Right lobe of liver (tissue), 6 donors: ENCODE data around the gene APOBEC3H. TPM values are rescaled to one million over a fixed set of nuclear protein-coding genes. Genes with fewer than 3 reads are reported as not detected.

Experiments used
- ATAC-seq, 4 donors: fragments of 200-7000 bp; cut with Tn5 transposase; one replicate each; pipeline ENCODE4 v1.9.1; 2020; ENCODE audit warnings: mild to moderate bottlenecking in 4 of 4, moderate library complexity in 4 of 4
- DNase-seq, 3 donors: peaks; one replicate each; pipeline ENCODE4 v3.0.0-alpha.2; 2020
- H3K27ac ChIP-seq, 3 donors: fragments of 200-600 bp; one replicate each; pipeline ENCODE4 v1.8.0; 2022
- H3K27me3 ChIP-seq, 2 donors: fragments of 200-600 bp; one replicate each; pipeline ENCODE4 v1.8.0; 2022
- H3K36me3 ChIP-seq, 4 donors: fragments of 200-600 bp; sonication (generic) in 1 of 4; one replicate each; pipeline versions ENCODE4 v1.5.1 to v1.8.0; 2017 to 2022; ENCODE audit warnings: control low read depth in 1 of 4
- H3K4me1 ChIP-seq, 4 donors: fragments of 200-600 bp; sonication (generic) in 1 of 4; one replicate each; pipeline versions ENCODE4 v1.5.1 to v1.8.0; 2017 to 2022; ENCODE audit warnings: control low read depth in 1 of 4
- H3K4me3 ChIP-seq, 3 donors: fragments of 200-600 bp; one replicate each; pipeline ENCODE4 v1.8.0; 2022
- H3K9me3 ChIP-seq, 4 donors: fragments of 200-600 bp; sonication (generic) in 1 of 4; one replicate each; pipeline versions ENCODE4 v1.5.1 to v1.8.0; 2017 to 2022; ENCODE audit warnings: control low read depth in 1 of 4
- POLR2A ChIP-seq: fragments of 450-650 bp; IDR thresholded peaks from one replicate; pipeline ENCODE4 v1.6.1; 2017; ENCODE audit warnings: antibody characterized with exemption, mild to moderate bottlenecking
- WGBS: methylation state at CpG from one replicate; pipeline ENCODE4 v1.1.6; 2018; ENCODE audit warnings: low coverage, low lambda C conversion rate; ENCODE audit not compliant: insufficient coverage; ENCODE audit errors: missing lambda C conversion rate; 5-methylcytosine and 5-hydroxymethylcytosine counted together
- intact Hi-C, 2 donors: fragments of 100-400 bp; cut with DNase I; formaldehyde crosslinking; loops; one replicate each; pipeline versions ENCODE4 v1.11.2 to v1.14.1; 2022
- total RNA-seq, 6 experiments: library from RNA; depleted of rRNA in 2 of 6; stranded (reverse); fragments of >200 nt in 2 of 6; fragmentation: NEBNext Ultra II Directional in 3 of 6; extraction: Animal tissue kit (Norgen Biotek cat#: 25700) in 3 of 6; gene quantifications; one replicate each; pipeline versions ENCODE4 v1.1.0 to v1.2.4, GENCODE V29; 2016 to 2023
- TF ChIP-seq, protein P1 (sequence below), 4 donors: fragments of 200-600 bp in 3 of 4; fragments of 450-650 bp in 1 of 4; IDR thresholded peaks; one replicate each; pipeline versions ENCODE4 v1.5.1 to v1.8.0; 2016 to 2022; ENCODE audit warnings: antibody characterized with exemption in 4 of 4, mild to moderate bottlenecking in 2 of 4
- donor health status: DM: no; HTN: yes; CAD: no.
- donor health status: DM: no; HTN: no; CAD: no.
- donor health status: DM: no; HTN: no; CAD: no.
- donor health status: DM: no; HTN: yes; CAD: no.
- donor health status: DM: no; HTN: yes; CAD: no.

APOBEC3H gene
- total RNA-seq, 6 experiments from 2014 or later: 0.31 TPM; not detected in 5

DNA sequence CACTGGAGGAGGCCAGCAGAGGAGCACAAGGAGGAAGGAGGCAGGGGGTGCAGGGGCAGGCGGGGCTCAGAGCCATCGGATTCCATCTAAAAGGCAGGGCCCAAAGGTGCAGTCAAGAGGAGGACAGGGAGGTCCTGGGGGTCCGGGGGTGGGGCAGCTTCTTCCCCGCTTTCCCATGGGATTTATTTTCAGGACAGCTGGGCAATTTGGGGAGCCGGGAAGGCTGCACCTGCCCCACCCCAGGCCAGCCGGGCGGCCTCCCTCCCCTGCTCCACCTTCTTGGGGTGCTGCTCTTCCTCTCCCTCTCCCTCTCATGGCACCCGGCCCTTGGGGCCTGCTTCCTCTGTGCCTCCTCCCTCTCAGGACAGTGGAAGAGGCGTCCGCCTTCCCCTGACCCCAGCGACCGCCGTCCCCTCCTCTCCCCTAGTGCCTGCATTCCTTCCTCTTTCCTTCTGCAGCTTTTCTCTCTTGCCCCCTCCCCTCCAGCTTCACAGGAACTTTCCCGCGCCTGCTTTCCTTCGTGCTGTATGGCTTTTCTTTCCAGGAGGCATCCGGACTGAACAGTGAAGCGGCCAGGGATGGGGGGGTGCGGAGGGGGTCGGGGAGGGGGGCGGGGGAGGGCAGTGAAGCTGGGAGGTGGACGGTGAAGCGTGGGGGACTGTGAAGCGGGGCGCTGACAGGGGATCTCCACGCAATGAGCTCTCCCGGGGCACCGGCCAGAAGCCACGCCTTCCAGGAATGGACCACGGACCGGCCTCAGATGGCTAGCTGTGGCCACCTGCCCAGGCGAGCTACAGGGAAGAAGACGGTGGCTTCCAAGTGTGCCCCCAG, 26.9 kb downstream of the APOBEC3H start:
- Histone ChIP-seq H3K27me3 (no peaks in the 10 kb centered on the region), H3K4me3 (no peak overlapping the region), H3K36me3 (no peaks in the 10 kb centered on the region), H3K4me1 (no peaks in the 10 kb centered on the region), H3K27ac (no peak overlapping the region), H3K9me3 (no peaks in the 10 kb centered on the region)
- WGBS: 27% methylated on average over 18 of the region's 33 CpGs
- no peak for TF ChIP-seq POLR2A
- TF ChIP-seq, protein P1, sequence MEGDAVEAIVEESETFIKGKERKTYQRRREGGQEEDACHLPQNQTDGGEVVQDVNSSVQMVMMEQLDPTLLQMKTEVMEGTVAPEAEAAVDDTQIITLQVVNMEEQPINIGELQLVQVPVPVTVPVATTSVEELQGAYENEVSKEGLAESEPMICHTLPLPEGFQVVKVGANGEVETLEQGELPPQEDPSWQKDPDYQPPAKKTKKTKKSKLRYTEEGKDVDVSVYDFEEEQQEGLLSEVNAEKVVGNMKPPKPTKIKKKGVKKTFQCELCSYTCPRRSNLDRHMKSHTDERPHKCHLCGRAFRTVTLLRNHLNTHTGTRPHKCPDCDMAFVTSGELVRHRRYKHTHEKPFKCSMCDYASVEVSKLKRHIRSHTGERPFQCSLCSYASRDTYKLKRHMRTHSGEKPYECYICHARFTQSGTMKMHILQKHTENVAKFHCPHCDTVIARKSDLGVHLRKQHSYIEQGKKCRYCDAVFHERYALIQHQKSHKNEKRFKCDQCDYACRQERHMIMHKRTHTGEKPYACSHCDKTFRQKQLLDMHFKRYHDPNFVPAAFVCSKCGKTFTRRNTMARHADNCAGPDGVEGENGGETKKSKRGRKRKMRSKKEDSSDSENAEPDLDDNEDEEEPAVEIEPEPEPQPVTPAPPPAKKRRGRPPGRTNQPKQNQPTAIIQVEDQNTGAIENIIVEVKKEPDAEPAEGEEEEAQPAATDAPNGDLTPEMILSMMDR (IDR thresholded peaks at IDR 0.05): no peak
- peak; percentile 26 to 45 (median 37) for ATAC-seq
- intact Hi-C loops: loop anchor here (5.0 to 10.0 kb wide), 2 partner anchors 117 to 259 kb away; no protein-coding TSS in a partner anchor
- peak in 1 of 3 donors; percentile 51 for DNase-seq

DNA sequence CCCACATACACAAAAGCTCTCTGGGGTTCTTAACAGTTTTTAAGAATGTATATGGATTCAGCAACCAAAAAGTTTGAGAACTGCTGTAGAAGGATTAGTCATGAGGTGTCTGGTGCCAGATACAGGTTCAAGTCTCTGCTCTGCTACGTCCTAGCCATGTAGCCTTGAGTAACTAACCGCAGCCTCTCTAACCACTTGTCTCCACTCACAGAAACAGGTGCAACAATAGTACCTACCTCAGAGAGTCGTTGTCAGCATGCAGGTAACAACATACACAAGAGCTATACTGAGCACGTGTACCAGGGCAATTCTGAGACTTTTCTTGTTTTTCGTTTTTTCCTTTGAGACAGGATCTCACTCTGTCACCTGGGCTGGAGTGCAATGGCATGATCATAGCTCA, 28.6 kb downstream of the APOBEC3H start:
- Histone ChIP-seq H3K4me1 (no peaks in the 10 kb centered on the region), H3K36me3 (no peaks in the 10 kb centered on the region), H3K27ac (no peak overlapping the region), H3K27me3 (no peaks in the 10 kb centered on the region), H3K9me3 (no peaks in the 10 kb centered on the region), H3K4me3 (no peak overlapping the region)
- DNase-seq: no peak
- intact Hi-C loops: loop anchor here in 1 of 2 donors (10.0 kb wide), 1 partner anchor 261 kb away; no protein-coding TSS in a partner anchor
- no peak for TF ChIP-seq POLR2A
- TF ChIP-seq, protein P1 (IDR thresholded peaks at IDR 0.05): no peak
- no peak for ATAC-seq
- 72% methylated on average over 3 of the region's 5 CpGs for WGBS

DNA sequence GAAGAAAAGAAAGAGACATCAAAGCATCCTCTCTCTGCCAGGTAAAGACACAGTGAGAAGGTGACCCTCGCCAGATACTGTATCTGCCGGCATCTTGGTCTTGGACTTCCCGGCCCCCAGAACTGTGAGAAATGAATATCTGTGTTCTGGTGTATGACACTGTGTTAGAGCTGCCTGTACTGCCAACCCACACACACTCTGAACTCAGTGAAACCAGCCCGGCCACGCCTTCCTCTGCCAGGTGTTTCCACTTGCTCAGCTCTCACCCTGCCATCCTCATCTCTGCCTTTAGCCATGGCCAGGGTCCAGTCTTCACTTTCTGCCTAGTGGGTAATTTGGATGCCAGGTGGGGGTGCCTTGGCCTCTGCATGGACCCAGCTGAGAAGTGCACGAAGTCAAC, 31.5 kb downstream of the APOBEC3H start:
- Histone ChIP-seq H3K36me3 (no peaks in the 10 kb centered on the region), H3K4me3 (no peak overlapping the region), H3K27me3 (no peaks in the 10 kb centered on the region), H3K9me3 (no peaks in the 10 kb centered on the region), H3K4me1 (no peaks in the 10 kb centered on the region), H3K27ac (no peak overlapping the region)
- no peak for ATAC-seq
- WGBS: 100% methylated on average over 1 of the region's 6 CpGs
- TF ChIP-seq, protein P1 (IDR thresholded peaks at IDR 0.05): no peak
- TF ChIP-seq POLR2A: no peak
- intact Hi-C loops: loop anchor here in 1 of 2 donors (10.0 kb wide), 1 partner anchor 264 kb away; no protein-coding TSS in a partner anchor
- peak in 1 of 3 donors; percentile 27 for DNase-seq

DNA sequence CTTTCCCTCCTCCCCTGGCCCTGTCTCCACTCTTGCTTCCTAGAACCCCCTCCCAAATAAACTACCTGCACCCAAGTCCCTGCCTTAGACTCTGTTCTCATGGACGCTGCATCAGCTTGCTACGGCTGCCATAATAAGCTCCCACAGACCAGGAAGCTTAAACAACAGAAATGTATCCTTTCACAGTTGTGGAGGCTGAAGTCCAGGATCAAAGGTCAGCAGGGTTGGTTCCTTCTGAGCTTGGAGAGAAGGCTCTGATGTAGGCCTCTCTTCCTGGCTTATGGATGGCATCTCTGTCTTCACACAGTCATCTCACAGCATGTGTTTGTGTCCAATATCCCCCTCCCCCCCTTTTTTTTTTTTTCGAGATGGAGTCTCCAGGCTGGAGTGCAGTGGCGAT, 32.0 kb downstream of the APOBEC3H start:
- TF ChIP-seq, protein P1 (IDR thresholded peaks at IDR 0.05): no peak
- TF ChIP-seq POLR2A: no peak

More for the DNA sequence above, 32.0 kb downstream of the APOBEC3H start:
- ATAC-seq (peak in 3 of 4 donors; percentile 21 to 41 (median 26)), DNase-seq (no peak)
- H3K9me3 ChIP-seq: no peaks in the 10 kb centered on the region
- no peak overlapping the region for H3K4me3 ChIP-seq
- intact Hi-C loops: loop anchor here in 1 of 2 donors (10.0 kb wide), 1 partner anchor 264 kb away; no protein-coding TSS in a partner anchor
- no peaks in the 10 kb centered on the region for H3K4me1 ChIP-seq
- H3K36me3 ChIP-seq: no peaks in the 10 kb centered on the region
- H3K27me3 ChIP-seq: no peaks in the 10 kb centered on the region
- WGBS: 80% methylated on average over 2 of the region's 4 CpGs
- no peak overlapping the region for H3K27ac ChIP-seq
